ENCODE data around the gene CETP. TPM values are rescaled to one million over a fixed set of nuclear protein-coding genes. Genes with fewer than 3 reads are reported as not detected.

The CETP gene
- total and polyA plus RNA-seq, 2 of the 13 experiments (the other 11 are each of a cell fraction or from before 2014, with no cell fraction given): 0.31 to 9.8 TPM

DNA sequence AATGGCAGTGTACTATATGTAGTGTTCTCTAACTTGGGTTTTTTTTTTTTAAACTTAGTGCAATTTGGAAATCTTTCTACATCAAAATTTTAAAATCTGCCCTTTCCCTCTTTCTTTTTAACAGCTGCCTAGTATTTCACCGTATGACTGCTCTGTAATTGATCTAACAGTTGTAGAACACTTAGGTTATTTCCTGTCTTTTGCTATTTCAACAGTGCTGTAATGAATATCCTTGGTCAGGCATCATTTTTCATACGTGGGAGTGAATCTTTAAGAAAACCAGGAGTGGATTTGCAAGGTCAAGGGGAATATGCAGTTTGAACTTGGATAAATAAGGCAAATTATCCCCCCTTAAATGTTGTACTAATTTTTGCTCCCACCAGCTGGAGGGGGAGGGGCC, 31.5 kb downstream of the CETP start:
- Histone ChIP-seq H4K20me1 (ENCODE audit: insufficient read depth, low read length) (no peaks in the 10 kb centered on the region), H3K9ac (ENCODE audit: insufficient read depth, low read depth, low read length) (no peak overlapping the region), H3K27me3 (ENCODE audit: control insufficient read depth in 1 of 2, insufficient read depth in 2 of 2, low read length in 2 of 2) (peaks cover 1 to 33% of the 10 kb centered on the region in 2 experiments), H2AFZ (ENCODE audit: low read length) (no peak overlapping the region), H3K36me3 (replicated peaks in 1 of 2; ENCODE audit: control insufficient read depth in 1 of 2, insufficient read depth in 2 of 2, low read length in 2 of 2) (no peaks in the 10 kb centered on the region), H3K4me2 (ENCODE audit: low read depth, low read length) (no peak overlapping the region), H3K79me2 (ENCODE audit: insufficient read depth, low read length) (no peaks in the 10 kb centered on the region), H3K27ac (ENCODE audit: extremely low read length, insufficient read depth, low read length) (no peak overlapping the region), H3K4me3 (replicated peaks in 1 of 3; ENCODE audit: insufficient read depth in 1 of 3, low read depth in 2 of 3, low read length in 3 of 3) (no peak overlapping the region), H3K9me3 (ENCODE audit: low read length) (no peaks in the 10 kb centered on the region), H3K4me1 (ENCODE audit: insufficient read depth, low read length) (peaks cover 26% of the 10 kb centered on the region)
- ChIA-PET POLR2A (no interaction called here), CTCF (ENCODE audit: low intra/inter-chr PET ratio, low total read pairs) (no interaction called here)
- no TSS peak for BruUV-seq (replicated peaks)
- ATAC-seq (no peak), DNase-seq (ENCODE audit: low spot score) (no peak), FAIRE-seq (no peak)
- in situ Hi-C loops (cut with HindIII; ENCODE audit: extremely low pct_ligation_motif_present, low pct_unique_long_range_greater_than_20kb): no loop called here
- 31% methylated on average over 2 of the region's 2 CpGs for WGBS (ENCODE audit: low lambda C conversion rate)
- intact Hi-C loops (cut with micrococcal nuclease; ENCODE audit: unreplicated experiment): no loop called here
- TF ChIP-seq RORA (CRISPR knock-in tag; IDR thresholded peaks at IDR 0.05) (no peak), TGIF2 (CRISPR knock-in tag; IDR thresholded peaks at IDR 0.05) (no peak), MTF2 (CRISPR knock-in tag; IDR thresholded peaks at IDR 0.05; ENCODE audit: borderline replicate concordance) (no peak), ZNF17 (CRISPR knock-in tag; IDR thresholded peaks at IDR 0.05) (no peak), ZNF713 (CRISPR knock-in tag; IDR thresholded peaks at IDR 0.05) (no peak), ZNF605 (CRISPR knock-in tag; IDR thresholded peaks at IDR 0.05) (no peak), NFKBIZ (CRISPR knock-in tag; IDR thresholded peaks at IDR 0.05) (no peak), ZNF768 (CRISPR knock-in tag; IDR thresholded peaks at IDR 0.05) (no peak), ZNF124 (CRISPR knock-in tag; IDR thresholded peaks at IDR 0.05) (no peak), ZNF136 (CRISPR knock-in tag; IDR thresholded peaks at IDR 0.05; ENCODE audit: low read depth) (no peak), ZC3H4 (CRISPR knock-in tag; IDR thresholded peaks at IDR 0.05; ENCODE audit: borderline replicate concordance) (no peak), ZNF337 (CRISPR knock-in tag; IDR thresholded peaks at IDR 0.05; ENCODE audit: borderline replicate concordance, low read depth) (no peak), SMC3 (IDR thresholded peaks at IDR 0.05; ENCODE audit: low read length) (no peak), PLRG1 (conservative IDR thresholded peaks at IDR 0.05) (no peak)
- TF ChIP-seq, protein P1, sequence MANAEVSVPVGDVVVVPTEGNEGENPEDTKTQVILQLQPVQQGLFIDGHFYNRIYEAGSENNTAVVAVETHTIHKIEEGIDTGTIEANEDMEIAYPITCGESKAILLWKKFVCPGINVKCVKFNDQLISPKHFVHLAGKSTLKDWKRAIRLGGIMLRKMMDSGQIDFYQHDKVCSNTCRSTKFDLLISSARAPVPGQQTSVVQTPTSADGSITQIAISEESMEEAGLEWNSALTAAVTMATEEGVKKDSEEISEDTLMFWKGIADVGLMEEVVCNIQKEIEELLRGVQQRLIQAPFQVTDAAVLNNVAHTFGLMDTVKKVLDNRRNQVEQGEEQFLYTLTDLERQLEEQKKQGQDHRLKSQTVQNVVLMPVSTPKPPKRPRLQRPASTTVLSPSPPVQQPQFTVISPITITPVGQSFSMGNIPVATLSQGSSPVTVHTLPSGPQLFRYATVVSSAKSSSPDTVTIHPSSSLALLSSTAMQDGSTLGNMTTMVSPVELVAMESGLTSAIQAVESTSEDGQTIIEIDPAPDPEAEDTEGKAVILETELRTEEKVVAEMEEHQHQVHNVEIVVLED (CRISPR knock-in tag; IDR thresholded peaks at IDR 0.05; ENCODE audit: borderline replicate concordance): no peak
- TF ChIP-seq, protein P2, sequence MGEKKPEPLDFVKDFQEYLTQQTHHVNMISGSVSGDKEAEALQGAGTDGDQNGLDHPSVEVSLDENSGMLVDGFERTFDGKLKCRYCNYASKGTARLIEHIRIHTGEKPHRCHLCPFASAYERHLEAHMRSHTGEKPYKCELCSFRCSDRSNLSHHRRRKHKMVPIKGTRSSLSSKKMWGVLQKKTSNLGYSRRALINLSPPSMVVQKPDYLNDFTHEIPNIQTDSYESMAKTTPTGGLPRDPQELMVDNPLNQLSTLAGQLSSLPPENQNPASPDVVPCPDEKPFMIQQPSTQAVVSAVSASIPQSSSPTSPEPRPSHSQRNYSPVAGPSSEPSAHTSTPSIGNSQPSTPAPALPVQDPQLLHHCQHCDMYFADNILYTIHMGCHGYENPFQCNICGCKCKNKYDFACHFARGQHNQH (CRISPR knock-in tag; IDR thresholded peaks at IDR 0.05): no peak
- TF ChIP-seq, protein P3, sequence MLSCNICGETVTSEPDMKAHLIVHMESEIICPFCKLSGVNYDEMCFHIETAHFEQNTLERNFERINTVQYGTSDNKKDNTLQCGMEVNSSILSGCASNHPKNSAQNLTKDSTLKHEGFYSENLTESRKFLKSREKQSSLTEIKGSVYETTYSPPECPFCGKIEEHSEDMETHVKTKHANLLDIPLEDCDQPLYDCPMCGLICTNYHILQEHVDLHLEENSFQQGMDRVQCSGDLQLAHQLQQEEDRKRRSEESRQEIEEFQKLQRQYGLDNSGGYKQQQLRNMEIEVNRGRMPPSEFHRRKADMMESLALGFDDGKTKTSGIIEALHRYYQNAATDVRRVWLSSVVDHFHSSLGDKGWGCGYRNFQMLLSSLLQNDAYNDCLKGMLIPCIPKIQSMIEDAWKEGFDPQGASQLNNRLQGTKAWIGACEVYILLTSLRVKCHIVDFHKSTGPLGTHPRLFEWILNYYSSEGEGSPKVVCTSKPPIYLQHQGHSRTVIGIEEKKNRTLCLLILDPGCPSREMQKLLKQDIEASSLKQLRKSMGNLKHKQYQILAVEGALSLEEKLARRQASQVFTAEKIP (CRISPR knock-in tag; IDR thresholded peaks at IDR 0.05; ENCODE audit: borderline replicate concordance): no peak
- TF ChIP-seq, protein P4, sequence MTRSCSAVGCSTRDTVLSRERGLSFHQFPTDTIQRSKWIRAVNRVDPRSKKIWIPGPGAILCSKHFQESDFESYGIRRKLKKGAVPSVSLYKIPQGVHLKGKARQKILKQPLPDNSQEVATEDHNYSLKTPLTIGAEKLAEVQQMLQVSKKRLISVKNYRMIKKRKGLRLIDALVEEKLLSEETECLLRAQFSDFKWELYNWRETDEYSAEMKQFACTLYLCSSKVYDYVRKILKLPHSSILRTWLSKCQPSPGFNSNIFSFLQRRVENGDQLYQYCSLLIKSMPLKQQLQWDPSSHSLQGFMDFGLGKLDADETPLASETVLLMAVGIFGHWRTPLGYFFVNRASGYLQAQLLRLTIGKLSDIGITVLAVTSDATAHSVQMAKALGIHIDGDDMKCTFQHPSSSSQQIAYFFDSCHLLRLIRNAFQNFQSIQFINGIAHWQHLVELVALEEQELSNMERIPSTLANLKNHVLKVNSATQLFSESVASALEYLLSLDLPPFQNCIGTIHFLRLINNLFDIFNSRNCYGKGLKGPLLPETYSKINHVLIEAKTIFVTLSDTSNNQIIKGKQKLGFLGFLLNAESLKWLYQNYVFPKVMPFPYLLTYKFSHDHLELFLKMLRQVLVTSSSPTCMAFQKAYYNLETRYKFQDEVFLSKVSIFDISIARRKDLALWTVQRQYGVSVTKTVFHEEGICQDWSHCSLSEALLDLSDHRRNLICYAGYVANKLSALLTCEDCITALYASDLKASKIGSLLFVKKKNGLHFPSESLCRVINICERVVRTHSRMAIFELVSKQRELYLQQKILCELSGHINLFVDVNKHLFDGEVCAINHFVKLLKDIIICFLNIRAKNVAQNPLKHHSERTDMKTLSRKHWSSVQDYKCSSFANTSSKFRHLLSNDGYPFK (CRISPR knock-in tag; IDR thresholded peaks at IDR 0.05; ENCODE audit: borderline replicate concordance): no peak
